Brain pericyte (primary cell): Measurements from ENCODE around the gene GPSM1.
"Not testable (repeated sequence)": the region's sequence is repeated elsewhere in the genome, so short reads cannot be mapped to it uniquely, and the experiment has no call there.

Experiments used
- DNase-seq: peaks from one replicate; pipeline ENCODE4 v3.0.0-alpha.2; 2012; ENCODE audit warnings: low read depth, low spot score

GPSM1 gene

DNA sequence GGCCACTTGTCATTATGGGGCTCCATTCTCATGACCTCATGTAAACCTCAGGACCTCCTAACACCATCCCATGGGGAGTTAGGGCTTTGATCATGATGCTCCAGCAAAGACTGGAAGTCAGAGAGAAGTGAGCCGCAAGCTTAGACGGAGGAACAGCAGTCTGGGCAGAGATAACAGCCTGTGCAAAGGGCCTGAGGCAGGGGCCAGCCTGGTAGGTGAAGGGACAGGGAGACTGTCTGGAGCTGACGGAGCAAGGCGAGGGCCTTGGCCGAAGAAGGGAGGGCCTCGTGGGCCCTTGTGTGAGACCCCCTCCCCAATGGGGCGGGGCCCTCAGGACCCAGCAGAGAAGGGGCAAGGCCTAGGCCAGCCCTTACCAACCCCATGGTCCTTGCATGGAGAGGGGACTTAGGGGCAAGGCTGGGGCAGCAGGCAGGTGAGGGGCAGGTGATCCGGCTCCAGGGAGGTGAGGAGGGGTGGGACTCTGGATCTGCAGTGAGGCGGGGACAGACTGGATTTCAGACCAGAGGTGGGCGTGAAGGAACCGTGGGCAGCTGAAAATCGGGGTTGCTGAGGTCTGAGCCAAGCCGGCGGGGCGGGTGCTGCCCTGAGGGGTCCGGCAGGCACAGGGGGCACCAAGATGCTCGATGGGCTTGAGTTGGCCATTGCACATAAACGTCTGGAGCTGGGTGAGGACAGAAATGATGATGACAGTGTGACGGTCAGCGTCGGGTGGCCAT is 17.4 kb downstream of the GPSM1 start:
- no peak for DNase-seq

DNA sequence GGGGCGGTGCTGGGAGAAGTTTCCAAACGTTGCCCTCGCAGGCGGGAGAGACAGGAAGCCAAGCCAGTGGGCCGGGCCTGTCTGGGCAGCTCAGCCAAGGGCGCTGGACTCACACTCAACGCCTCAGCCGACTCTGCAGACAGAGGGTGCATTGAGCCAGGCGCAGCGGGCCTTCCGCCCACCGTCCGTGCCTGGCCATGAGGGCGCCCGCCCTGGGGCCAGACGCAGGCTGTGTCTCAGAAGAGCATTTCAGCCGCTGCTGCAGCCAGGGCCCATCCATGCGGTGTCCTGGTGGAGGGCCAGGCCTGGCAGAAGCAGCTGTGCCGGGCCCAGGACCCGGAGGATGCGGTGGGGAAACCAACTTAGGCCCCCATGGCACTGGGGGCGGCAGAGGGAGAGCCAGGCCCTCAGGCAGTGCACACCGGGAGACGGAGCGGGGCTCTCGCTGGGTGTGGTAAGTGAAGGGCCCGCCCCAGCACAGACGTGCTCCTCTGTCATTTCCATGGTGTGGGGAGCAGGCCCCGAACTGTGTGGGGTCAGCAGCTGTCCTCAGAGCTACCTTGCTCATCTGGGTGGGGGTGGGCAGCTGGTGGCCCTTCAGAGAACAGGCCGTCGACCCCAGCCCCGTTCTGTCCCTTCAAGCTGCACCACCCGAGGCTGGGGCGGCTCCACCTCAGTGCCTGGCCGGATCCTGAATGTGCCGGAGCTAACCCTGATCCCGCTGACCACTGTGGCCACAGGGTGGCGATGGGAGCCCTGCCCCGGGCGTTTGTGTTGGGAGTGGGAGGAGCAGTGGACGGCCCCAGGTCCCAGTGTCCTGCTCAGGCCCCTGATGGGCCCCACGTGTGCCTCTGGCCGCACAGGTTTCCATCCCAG is 18.2 kb downstream of the GPSM1 start:
- DNase-seq, result no peak

DNA sequence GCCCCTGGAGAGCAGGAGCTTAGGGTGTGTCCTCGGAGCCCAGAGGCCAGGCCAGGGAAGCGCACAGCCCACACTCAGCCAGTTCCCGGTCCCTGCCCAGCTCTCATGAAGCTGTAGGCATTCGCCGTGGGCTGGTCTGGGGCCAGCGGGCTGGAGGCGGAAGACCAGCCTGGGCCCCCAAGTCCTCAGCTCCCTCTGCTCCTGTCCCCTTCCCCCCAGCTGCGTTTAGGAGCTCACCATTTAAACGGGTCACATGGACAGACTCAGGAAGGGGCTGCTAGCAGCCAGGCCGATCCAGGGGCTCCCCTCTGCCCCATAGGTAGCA is 18.8 kb downstream of the GPSM1 start:
- no peak for DNase-seq

DNA sequence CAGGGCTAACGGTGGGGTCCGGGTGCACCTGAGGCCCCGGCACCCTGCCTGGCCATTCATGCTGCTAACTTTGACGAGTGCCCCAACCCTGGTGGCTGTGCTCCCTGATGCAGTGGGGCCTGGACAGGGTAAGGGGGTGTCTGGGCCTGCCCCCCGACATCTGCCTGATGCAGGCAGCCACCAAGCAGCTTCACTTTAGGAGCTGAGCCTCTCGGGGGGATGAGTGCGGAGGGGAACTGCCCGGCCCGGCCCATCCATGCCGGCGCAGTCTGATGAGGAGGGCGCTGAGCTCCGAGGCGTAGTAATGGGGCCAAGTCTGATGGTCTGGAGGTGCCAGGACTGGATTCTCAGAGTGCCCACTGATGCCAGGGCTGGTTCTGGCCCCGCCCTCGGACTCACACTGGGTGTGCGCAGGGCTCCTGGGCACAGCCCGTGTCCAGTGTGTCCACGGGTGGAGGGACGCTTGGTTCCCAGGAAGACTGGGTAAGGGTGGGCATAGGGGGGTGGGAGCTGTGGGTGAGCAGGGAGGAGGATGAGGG is 19.7 kb downstream of the GPSM1 start:
- no peak for DNase-seq

DNA sequence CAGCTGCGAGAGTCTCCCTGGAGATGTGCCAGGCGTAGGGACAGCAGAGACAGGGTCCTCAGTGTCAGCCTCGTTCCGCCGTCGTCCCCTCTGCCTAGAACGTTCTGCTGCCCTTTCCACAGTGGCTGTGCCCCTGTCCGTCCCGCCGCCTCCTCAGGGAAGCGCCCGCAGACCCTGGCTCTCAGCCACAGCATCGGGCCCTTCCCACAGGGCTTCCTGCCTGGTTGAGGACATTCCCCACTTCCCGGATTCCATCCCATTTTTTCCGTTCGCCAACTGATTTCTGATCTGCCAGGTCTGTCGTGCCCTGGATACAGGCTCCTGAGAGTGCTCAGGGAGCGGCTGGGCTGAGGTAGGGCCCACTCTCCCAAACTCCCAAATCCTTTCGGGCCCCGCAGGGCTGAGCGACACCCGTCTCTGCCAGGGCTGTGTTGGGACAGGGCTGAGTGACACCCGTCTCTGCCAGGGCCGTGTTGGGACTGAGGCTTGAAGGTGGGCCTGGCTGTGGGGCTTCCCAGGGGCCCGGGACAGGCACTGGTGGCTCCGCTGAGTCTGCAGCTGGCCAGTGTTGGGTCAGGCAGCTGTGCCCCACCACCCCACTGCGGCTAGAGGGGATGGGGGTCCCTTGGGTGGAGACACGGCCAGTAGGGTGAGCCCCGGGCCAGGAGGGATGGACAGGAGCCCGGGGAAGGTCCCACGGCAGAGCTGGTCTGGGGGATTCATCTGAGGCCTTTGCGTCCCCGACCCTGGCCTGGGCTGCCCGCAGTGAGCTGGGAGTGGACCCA is 20.3 kb downstream of the GPSM1 start:
- DNase-seq, result no peak

DNA sequence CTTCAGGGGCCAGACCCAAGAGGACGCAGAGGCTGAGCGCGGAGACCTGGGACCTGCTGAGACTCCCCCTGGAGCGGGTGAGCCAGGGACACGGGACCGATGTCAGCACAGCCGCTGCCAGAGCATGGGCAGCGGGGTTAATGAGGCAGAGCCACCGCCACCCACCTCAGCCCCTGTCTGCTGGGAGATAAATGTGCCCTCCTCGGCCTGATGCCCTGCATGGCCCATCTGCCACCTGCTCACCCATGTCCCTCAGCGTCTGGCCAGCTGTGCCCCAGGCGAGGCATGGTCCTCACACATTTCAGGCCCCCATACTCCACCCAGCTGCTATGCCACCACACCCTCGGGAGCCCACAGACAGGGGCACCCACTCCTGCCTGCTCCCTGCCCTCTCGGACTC is 21.4 kb downstream of the GPSM1 start:
- no peak for DNase-seq

DNA sequence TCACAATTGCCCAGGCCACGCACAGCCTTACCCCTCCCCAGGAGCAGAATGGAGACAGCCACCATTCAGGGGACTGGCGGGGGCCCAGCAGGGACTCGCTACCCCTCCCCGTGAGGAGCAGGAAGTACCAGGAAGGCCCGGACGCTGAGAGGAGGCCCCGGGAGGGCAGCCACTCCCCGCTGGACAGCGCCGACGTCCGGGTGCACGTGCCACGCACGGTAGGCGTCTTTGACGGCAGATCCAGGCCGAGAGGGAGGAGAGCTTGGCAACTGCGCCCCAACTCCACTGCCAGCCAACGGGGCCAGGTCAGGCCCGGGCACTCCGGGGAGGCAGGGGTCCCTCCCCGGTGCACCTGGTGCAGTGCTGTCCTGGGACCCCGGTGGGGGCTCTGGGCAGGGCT is 22.2 kb downstream of the GPSM1 start:
- DNase-seq, result no peak

DNA sequence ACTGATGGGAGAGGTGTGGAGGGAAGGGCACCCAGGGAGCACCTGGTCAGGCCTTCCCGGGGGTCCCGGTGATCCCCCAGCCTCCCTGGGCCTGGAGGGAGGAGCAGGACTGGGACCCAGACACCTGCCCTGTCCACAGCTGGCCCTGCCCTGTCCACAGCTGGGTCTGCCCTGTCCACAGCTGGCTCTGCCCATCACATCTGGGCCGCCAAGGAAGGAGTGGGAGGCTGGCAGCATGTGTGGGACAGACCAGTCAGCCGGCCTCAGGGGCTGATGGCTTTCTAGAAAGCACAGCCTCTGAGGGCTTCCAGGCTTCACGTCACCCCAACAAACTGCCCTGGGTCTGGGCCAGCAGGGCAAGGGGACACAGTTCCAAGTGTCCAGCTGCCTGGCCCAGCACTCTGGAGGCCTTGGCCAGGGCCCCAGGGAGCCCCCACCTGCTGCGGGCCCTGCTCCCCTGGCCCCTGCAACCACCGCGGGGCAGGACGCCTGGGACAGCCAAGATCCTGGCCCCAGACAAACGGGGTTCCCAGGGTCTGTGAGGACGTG is 24.0 kb downstream of the GPSM1 start:
- no peak for DNase-seq

DNA sequence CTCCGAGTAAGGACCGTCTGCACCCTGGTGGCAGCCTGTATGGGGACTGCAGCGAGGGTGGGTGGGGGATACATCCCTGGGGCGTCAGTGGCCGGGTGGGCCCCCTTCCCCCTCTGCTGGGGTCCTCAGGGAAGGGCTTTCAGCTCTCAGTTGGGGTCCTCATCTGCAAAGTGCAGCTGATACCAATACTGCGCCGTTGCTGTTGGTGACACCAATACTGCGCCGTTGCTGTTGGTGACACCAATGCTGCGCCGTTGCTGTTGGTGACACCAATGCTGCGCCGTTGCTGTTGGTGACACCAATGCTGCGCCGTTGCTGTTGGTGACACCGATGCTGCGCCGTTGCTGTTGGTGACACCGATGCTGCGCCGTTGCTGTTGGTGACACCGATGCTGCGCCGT is 24.5 kb downstream of the GPSM1 start:
- not testable (repeated sequence) for DNase-seq

DNA sequence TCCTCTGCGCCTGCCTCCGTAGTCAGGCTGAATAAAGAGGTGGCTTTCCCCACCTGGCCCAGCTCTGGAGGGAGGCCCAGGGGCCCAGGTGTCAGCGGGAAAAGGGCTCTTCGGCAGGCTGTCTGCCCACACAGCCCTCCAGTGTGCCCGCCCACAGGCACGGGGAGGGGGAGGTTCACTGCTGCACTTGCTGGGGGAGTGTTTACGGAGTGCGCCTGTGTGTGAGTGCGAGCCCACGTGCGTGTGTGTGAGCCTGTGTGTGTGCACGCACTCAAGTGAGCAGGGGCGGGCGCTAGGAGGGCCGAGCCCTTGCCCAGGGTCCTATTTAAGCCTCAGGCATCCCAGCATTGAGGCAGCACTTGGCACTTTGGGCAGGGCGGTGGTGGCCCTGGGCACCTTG is 25.3 kb downstream of the GPSM1 start:
- DNase-seq, result no peak

DNA sequence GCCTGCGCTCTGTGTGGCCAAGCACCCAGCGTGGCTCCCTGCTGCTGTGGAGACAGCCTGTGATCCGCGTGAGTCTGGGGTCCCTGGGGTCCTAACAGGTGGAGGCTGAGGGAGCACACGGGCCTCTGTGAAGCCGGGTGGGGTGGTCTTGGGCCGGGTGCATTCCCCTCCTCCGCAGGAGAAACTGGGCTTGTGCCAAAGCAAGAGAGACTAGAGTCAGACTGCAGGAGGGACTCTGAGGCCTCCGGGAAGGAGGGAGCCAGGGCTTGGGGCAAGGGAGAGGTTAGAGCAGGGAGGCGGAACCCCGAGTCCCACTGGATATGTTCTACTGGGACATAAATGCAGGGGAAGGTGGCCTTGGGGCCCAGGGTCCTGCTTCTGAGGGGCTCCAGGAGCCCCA is 25.7 kb downstream of the GPSM1 start:
- no peak for DNase-seq

DNA sequence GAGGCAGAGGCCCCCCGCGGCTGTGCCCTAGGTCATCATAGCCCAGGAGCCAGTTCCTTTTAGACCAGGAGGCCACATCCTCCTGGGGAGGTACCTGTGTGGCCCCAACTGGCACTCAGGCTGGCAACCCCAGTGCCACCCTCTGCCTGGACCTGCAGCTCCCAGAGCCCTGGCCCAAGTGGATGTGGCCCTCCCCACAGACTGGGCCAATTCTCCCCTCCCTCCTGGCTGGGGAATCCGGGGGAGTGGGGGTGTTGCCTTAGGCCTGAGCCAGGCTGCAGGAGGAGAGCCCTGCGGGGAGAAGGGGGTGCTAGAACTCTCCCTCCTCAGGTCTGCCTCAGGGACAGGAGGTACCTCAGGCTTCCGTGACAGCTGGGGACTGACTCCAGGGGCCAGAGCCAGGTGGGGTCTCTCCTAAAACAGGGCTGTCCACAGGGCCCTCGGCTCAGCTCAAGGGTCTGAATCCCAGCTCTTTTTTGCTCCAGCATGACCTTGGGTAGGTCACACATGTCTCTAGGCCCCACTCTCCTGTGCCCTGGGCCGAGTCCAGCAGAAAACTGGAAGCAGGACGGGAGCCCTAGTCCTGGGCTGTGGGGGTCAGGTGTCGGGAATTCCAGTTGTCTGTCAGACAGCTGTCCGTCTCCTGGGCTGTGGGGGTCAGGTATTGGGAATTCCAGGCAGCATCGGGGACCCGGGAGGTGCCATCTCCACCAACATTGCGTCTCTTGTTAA is 26.6 kb downstream of the GPSM1 start:
- DNase-seq, result no peak

DNA sequence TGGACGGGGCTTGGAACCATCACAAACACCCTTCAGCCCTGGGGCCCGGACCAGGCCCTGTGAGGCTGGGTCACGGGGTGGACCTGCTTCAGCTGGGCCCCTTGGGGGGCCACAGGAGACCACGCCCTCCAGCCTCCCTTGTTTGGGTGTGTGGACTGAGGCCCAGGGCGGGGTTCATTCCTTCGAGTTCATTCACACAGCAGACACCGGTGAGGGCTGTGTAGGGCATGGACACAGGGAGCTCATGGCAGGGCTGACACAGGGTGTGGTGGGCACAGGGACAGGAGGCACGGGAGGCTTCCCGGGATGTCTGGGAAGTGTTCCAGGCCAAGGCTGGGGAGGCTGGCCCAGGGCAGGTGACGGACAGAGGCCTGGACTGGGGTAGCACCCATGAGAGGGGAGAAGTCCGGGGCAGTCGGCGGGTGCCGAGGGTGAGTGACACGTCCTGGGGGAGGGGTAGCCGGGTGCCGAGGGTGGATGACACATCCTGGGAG is 27.3 kb downstream of the GPSM1 start:
- no peak for DNase-seq

DNA sequence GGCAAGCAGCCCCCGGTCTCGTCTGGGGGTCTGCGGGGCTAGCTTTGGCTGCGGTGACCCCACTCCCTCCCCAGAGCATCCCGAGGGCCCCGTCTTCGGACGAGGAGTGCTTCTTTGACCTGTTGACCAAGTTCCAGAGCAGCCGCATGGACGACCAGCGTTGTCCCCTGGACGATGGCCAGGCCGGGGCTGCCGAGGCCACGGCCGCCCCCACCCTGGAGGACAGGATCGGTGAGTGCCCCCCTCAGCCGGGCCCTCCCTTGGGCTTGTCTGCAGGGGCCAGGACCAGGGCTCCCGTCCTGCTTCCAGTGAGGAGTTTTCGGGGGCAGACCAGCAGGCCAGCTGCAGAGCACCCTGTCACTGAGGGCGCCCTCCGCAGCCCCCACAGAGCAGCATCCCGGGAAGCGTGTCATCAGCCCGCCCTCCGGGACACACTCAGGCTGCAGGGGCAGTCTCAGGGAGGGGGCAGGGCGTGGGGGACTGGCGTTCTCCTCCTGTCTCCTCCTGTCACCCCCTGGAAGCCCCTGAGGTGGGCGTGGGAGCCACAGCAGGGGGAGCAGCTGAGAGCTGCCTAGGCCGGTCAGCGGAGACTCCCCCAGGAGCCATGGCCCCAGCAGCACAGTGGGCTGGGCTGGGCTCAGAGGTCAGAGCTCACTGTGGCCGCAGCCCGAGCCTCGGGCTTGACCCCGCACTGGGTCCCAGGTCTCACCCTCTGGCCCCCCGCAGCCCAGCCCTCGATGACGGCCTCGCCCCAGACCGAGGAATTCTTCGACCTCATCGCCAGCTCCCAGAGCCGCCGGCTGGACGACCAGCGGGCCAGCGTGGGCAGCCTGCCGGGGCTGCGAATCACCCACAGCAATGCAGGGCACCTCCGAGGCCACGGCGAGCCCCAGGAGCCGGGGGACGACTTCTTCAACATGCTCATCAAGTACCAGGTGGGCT is 28.5 kb downstream of the GPSM1 start:
- DNase-seq, result no peak

DNA sequence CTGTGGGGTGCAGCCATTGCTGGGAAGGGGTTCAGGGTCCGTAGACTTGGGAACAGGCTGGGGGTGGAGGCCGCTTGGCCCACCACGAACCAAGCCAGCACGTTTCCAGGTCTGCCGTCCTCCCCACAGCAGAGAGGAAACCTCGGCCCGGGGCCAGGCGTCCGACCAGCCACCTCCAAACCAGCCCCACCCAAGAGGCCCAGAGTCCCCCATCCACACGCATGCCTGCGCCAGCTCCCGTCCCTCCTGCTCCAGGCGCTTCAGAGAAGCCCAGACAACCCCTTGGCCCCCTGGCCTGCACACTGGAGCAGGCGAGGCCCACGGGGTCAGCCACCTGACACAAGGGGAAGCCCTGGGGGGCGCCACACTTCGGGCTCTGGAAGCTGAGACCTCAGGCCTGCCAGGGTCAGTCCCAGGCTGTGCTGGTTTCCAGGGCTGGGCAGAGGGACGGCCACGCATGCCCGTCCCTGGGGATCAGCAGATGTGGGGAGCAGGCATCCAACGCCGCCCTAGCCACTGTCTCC is 29.9 kb downstream of the GPSM1 start:
- no peak for DNase-seq

DNA sequence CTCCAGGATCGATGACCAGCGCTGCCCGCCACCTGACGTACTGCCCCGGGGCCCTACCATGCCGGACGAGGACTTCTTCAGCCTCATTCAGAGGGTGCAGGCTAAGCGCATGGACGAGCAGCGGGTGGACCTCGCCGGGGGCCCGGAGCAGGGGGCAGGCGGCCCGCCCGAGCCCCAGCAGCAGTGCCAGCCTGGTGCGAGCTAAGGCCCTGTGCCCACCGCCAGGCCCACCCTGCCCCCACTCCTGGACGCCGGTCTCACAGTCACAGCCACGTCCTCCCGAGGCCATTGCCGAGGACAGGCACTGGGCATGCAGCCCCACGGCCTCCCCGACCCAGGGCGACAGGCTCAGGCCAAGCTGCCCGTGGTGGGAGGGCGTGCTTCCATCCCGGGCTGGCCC is 30.7 kb downstream of the GPSM1 start:
- no peak for DNase-seq

DNA sequence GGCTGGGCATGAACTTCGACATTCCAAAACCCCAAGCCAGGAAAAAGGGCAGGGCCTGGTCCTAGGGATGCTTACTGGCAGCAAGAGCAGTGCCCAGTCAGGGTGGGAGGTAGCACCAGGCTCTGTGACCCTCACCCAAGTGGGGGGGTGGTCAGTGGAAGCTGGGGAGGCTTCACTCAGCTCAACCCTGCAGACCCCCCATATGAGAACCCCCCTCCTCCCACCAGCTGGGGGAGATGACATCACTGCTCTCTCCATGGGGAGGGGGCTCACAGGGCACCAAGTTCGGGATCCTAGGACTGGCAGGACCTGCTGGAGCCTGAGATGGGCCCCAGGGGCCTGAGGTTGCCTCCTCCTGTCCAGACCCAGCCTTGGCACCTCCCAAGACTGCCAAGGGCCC is 31.5 kb downstream of the GPSM1 start:
- DNase-seq, result no peak

DNA sequence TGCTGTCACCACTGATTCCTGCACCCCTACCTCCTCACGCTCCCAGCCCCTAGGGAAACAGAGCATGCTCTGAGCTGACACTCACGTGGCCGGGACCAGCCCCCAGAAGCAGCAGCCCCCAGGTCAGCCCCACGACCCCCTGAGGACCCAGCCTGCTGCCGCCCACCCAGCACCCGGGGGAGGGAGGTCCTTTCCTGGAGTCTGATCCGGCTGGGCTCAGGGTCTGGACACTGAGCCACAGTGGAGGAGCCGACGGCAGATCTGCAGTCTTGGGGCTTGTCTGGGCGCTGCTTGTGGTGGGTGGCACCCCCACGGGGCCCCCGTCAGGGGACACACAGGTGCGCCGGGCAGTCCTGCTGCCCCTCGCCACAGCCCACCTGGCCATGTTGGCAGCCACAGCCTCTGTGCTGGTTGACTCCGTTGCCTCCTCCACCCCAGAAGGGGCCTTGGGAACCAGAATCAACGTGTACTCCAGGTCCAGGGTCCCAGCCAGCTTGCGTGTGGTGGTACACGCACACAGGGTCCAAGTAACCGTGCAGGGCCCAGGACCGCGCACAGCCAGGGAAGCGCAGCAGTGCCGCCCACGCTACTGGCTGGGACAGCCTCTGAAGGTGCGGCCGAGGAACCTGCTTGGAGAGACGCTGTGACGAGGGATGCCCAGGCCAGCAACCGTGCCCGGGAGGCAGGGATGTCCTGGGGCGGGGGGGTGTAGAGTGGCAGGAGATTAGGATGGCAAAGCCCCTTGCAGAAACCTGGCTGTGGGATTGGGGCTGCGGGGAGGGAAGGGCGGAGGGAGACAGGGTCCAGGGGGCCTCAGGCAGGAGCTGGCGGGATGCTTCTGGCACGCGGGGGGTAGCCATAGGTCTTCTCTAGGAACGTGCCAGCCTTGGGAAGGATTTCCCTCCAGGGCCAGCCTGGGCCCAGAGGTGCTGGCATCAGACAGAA is 32.7 kb downstream of the GPSM1 start:
- no peak for DNase-seq
